ENCODE data around the gene EXOC8. TPM values are rescaled to one million over a fixed set of nuclear protein-coding genes. Genes with fewer than 3 reads are reported as not detected.

EXOC8 gene
- total RNA-seq, 1 experiment from 2014 or later: 12.7 TPM

- ATAC-seq: no peak
- Histone ChIP-seq H3K27ac (ENCODE audit: low read depth, low read length) (no peak overlapping the region), H2AFZ (ENCODE audit: low read depth, low read length, poor library complexity, severe bottlenecking) (no peak overlapping the region), H3K36me3 (ENCODE audit: control insufficient read depth in 1 of 2, insufficient read depth in 2 of 2, low read length in 2 of 2) (no peaks in the 10 kb centered on the region), H3K9me3 (ENCODE audit: control insufficient read depth in 1 of 2, insufficient read depth in 1 of 2, low read depth in 1 of 2, low read length in 2 of 2) (no peaks in the 10 kb centered on the region), H3K79me2 (ENCODE audit: insufficient read depth, low read length) (no peaks in the 10 kb centered on the region), H3K4me2 (ENCODE audit: low read length) (no peak overlapping the region), H3K27me3 (ENCODE audit: insufficient read depth, low read length) (no peaks in the 10 kb centered on the region), H4K20me1 (ENCODE audit: insufficient read depth) (no peaks in the 10 kb centered on the region), H3K9ac (ENCODE audit: low read length) (no peak overlapping the region), H3K9me2 (ENCODE audit: insufficient read depth) (no peaks in the 10 kb centered on the region), H3K4me3 (replicated peaks in 1 of 2; ENCODE audit: low read depth in 1 of 2, low read length in 2 of 2) (no peak overlapping the region), H3K4me1 (ENCODE audit: control insufficient read depth in 1 of 2, insufficient read depth in 2 of 2, low read length in 2 of 2) (no peaks in the 10 kb centered on the region)
- RAD21 ChIA-PET (ENCODE audit: low non-redundant PET in 1 of 2, low total read pairs in 2 of 2, uncharacterized antibody in 2 of 2, unreplicated experiment in 2 of 2): no interaction called here
- BruUV-seq (replicated peaks): no TSS peak
- POLR2A ChIA-PET: no interaction called here
- TF ChIP-seq ELF1 (IDR thresholded peaks at IDR 0.05; ENCODE audit: borderline replicate concordance, low read depth) (no peak), TCF7L2 (IDR thresholded peaks at IDR 0.05; ENCODE audit: borderline replicate concordance, extremely low read depth, insufficient read depth, insufficient read length) (no peak), ZBTB33 (IDR thresholded peaks at IDR 0.05; ENCODE audit: extremely low read depth, insufficient replicate concordance, low read length) (no peak), EZH2 (IDR thresholded peaks at IDR 0.05) (no peak), ZNF274 (IDR thresholded peaks at IDR 0.05; ENCODE audit: low read depth, low read length) (no peak), EZH2phosphoT487 (IDR thresholded peaks at IDR 0.05; ENCODE audit: borderline replicate concordance) (no peak), ATF3 (IDR thresholded peaks at IDR 0.05) (no peak), YY1 (IDR thresholded peaks at IDR 0.05; ENCODE audit: extremely low read depth, insufficient replicate concordance, low read depth, low read length) (no peak), MAX (IDR thresholded peaks at IDR 0.05) (no peak), POLR2AphosphoS5 (IDR thresholded peaks at IDR 0.05; ENCODE audit: low read depth, low read length) (no peak), CEBPB (IDR thresholded peaks at IDR 0.05; ENCODE audit: low read depth) (no peak), EGR1 (IDR thresholded peaks at IDR 0.05; ENCODE audit: low read depth) (no peak), JUND (IDR thresholded peaks at IDR 0.05) (no peak), REST (IDR thresholded peaks at IDR 0.05; ENCODE audit: low read depth) (no peak), CBX3 (IDR thresholded peaks at IDR 0.05; ENCODE audit: low read depth) (no peak), POLR2A (IDR thresholded peaks at IDR 0.05; ENCODE audit: borderline replicate concordance, extremely low read depth, insufficient read depth, insufficient read length) (no peak), ZFX (IDR thresholded peaks at IDR 0.05) (no peak), FOSL1 (IDR thresholded peaks at IDR 0.05; ENCODE audit: low read depth) (no peak), RAD21 (IDR thresholded peaks at IDR 0.05; ENCODE audit: low read depth) (no peak), SIN3A (IDR thresholded peaks at IDR 0.05; ENCODE audit: low read depth) (no peak)
- DNase-seq (ENCODE audit: low read depth, low spot score): no peak
- intact Hi-C loops (cut with micrococcal nuclease): no loop called here
- CTCF ChIA-PET: no interaction called here
Measured at GRCh38 chr1:231295938-231296337, 41.7 kb downstream of the EXOC8 start.

All from HCT116 (cell line).